GM12878 (cell line): ENCODE results near the gene SHB. TPM values are rescaled to one million over a fixed set of nuclear protein-coding genes. Genes with fewer than 3 reads are reported as not detected.

Source experiments
- CHD1 ChIP-seq: IDR thresholded peaks from 2 replicates; pipeline ENCODE4 v1.6.1; 2012; ENCODE audit warnings: low read depth, low read length, improper control_type of control experiment
- FOXM1 ChIP-seq: IDR thresholded peaks from 2 replicates; pipeline ENCODE4 v1.6.1; 2012; ENCODE audit warnings: low read depth, mild to moderate bottlenecking, inconsistent platforms, low read length, moderate library complexity
- HDAC6 ChIP-seq: fragments of 200-600 bp; sonication (generic); IDR thresholded peaks from one replicate; pipeline ENCODE4 v1.8.0; 2017; ENCODE audit warnings: antibody characterized with exemption; ENCODE audit not compliant: unreplicated experiment
- IKZF1 ChIP-seq: fragments of 450-650 bp; conservative IDR thresholded peaks from 2 replicates; pipeline ENCODE4 v1.6.1; 2017; ENCODE audit warnings: antibody characterized with exemption, mild to moderate bottlenecking
- IKZF2 ChIP-seq, 2 experiments: fragments of 450-650 bp; IDR thresholded peaks; 2 replicates each; pipeline ENCODE4 v1.6.1; 2017; ENCODE audit warnings: mild to moderate bottlenecking in 2 of 2, moderate library complexity in 2 of 2
- JUNB ChIP-seq: IDR thresholded peaks from 2 replicates; pipeline ENCODE4 v1.6.1; 2016; ENCODE audit warnings: antibody characterized with exemption, mild to moderate bottlenecking
- NR2F1 ChIP-seq: fragments of 450-650 bp; conservative IDR thresholded peaks from 2 replicates; pipeline ENCODE4 v1.6.1; 2017; ENCODE audit warnings: mild to moderate bottlenecking
- PAX5 ChIP-seq: IDR thresholded peaks from 2 replicates; pipeline ENCODE4 v1.6.1; 2011; ENCODE audit warnings: low read depth, low read length, borderline replicate concordance
- POLR2A ChIP-seq: IDR thresholded peaks from 2 replicates; pipeline ENCODE4 v1.6.1; 2011; ENCODE audit warnings: low read depth, mild to moderate bottlenecking, low read length
- POLR2AphosphoS2 ChIP-seq: IDR thresholded peaks from 2 replicates; pipeline ENCODE4 v1.6.1; 2011; ENCODE audit warnings: low read depth, mild to moderate bottlenecking, low read length, improper control_type of control experiment, moderate library complexity
- SMAD5 ChIP-seq: IDR thresholded peaks from 2 replicates; pipeline ENCODE4 v1.6.1; 2016; ENCODE audit warnings: antibody characterized with exemption, low read depth
- polyA plus RNA-seq, 11 experiments: library from polyadenylated mRNA; depleted of rRNA in 4 of 11; unstranded in 6 of 11; stranded (reverse) in 5 of 11; fragments of >200 nt; fragmentation: Nextera tagmentation in 4 of 11; fragmentation: Illumina TruSeq in 1 of 11; extraction: Ambion mirVana in 4 of 11; extraction: Trizol in 1 of 11; gene quantifications; 1 replicate in 1 of 11; 2 replicates in 10 of 11; pipeline versions ENCODE4 v1.2.1 to v1.2.3, GENCODE V29; 2011 to 2016; ENCODE audit warnings: inconsistent platforms in 2 of 11, missing spikeins in 2 of 11, low read depth in 1 of 11
- total RNA-seq, 4 experiments: library from RNA; depleted of rRNA in 3 of 4; stranded (reverse); fragments of >200 nt in 3 of 4; fragmentation: Illumina TruSeq in 1 of 4; extraction: Trizol in 1 of 4; gene quantifications; 2 replicates each; pipeline versions ENCODE4 v1.2.1 to v1.2.3, GENCODE V29; 2013 to 2021
- TF ChIP-seq, protein P1 (sequence below): fragments of 450-650 bp; IDR thresholded peaks from 2 replicates; pipeline ENCODE4 v1.6.1; 2017; ENCODE audit warnings: mild to moderate bottlenecking, moderate library complexity
- TF ChIP-seq, protein P2 (sequence below): fragments of 450-650 bp; IDR thresholded peaks from 2 replicates; pipeline ENCODE4 v1.6.1; 2016; ENCODE audit warnings: mild to moderate bottlenecking, moderate library complexity, borderline replicate concordance
- TF ChIP-seq, protein P3 (sequence below): fragments of 450-650 bp; IDR thresholded peaks from 2 replicates; pipeline ENCODE4 v1.6.1; 2017; ENCODE audit warnings: mild to moderate bottlenecking, low read depth, inconsistent platforms; ENCODE audit not compliant: poor library complexity, severe bottlenecking
- TF ChIP-seq, protein P4 (sequence below): fragments of 450-650 bp; formaldehyde crosslinking; IDR thresholded peaks from 2 replicates; pipeline ENCODE4 v1.4.0; 2022; ENCODE audit warnings: mild to moderate bottlenecking, moderate library complexity

The SHB gene
- total and polyA plus RNA-seq, 10 of the 15 experiments (the other 5 are each of a cell fraction or from before 2014, with no cell fraction given) = 0.29 to 6.2 (median 1.3) TPM

DNA sequence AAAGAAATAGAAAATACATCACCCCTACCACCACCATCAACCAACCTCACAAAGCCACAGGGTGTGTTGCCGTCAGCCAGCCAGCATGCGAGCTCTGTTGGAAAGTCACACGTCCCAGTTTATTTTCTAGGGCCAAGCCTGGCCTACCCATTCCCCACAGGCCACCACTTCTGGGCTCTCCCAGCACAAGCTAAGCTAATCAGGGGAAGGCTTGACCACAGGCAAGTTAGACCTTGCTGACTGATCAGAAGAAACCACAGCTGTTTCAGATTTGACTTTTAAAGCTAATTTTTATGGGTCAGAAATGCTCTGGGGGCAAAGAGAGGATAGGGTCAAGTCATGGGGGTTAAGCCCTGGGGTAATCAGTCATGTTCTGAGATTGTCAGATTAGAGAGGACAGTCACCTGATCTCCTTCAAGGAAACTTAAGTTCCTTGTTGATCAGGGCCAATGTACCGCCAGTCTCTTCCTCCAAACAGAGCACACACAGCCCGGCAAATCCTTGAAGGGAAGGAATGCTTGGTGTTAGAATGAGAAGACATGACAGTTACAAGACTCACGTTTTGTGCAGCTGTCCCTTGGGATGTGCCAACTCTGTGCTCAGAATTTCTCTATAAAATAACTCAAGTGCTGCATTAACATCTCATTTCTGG lies 7.6 kb downstream of the SHB start (continued):
- peak; percentile 99 for TF ChIP-seq NR2F1
- peak; percentile 66 for TF ChIP-seq JUNB
- TF ChIP-seq POLR2A = no peak
- TF ChIP-seq SMAD5 = no peak
- peak; percentile 44; the same call in 1 of the 2 replicates for TF ChIP-seq FOXM1
- TF ChIP-seq PAX5 = no peak
- TF ChIP-seq, protein P1, sequence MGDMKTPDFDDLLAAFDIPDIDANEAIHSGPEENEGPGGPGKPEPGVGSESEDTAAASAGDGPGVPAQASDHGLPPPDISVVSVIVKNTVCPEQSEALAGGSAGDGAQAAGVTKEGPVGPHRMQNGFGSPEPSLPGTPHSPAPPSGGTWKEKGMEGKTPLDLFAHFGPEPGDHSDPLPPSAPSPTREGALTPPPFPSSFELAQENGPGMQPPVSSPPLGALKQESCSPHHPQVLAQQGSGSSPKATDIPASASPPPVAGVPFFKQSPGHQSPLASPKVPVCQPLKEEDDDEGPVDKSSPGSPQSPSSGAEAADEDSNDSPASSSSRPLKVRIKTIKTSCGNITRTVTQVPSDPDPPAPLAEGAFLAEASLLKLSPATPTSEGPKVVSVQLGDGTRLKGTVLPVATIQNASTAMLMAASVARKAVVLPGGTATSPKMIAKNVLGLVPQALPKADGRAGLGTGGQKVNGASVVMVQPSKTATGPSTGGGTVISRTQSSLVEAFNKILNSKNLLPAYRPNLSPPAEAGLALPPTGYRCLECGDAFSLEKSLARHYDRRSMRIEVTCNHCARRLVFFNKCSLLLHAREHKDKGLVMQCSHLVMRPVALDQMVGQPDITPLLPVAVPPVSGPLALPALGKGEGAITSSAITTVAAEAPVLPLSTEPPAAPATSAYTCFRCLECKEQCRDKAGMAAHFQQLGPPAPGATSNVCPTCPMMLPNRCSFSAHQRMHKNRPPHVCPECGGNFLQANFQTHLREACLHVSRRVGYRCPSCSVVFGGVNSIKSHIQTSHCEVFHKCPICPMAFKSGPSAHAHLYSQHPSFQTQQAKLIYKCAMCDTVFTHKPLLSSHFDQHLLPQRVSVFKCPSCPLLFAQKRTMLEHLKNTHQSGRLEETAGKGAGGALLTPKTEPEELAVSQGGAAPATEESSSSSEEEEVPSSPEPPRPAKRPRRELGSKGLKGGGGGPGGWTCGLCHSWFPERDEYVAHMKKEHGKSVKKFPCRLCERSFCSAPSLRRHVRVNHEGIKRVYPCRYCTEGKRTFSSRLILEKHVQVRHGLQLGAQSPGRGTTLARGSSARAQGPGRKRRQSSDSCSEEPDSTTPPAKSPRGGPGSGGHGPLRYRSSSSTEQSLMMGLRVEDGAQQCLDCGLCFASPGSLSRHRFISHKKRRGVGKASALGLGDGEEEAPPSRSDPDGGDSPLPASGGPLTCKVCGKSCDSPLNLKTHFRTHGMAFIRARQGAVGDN = no peak
- TF ChIP-seq, protein P2, sequence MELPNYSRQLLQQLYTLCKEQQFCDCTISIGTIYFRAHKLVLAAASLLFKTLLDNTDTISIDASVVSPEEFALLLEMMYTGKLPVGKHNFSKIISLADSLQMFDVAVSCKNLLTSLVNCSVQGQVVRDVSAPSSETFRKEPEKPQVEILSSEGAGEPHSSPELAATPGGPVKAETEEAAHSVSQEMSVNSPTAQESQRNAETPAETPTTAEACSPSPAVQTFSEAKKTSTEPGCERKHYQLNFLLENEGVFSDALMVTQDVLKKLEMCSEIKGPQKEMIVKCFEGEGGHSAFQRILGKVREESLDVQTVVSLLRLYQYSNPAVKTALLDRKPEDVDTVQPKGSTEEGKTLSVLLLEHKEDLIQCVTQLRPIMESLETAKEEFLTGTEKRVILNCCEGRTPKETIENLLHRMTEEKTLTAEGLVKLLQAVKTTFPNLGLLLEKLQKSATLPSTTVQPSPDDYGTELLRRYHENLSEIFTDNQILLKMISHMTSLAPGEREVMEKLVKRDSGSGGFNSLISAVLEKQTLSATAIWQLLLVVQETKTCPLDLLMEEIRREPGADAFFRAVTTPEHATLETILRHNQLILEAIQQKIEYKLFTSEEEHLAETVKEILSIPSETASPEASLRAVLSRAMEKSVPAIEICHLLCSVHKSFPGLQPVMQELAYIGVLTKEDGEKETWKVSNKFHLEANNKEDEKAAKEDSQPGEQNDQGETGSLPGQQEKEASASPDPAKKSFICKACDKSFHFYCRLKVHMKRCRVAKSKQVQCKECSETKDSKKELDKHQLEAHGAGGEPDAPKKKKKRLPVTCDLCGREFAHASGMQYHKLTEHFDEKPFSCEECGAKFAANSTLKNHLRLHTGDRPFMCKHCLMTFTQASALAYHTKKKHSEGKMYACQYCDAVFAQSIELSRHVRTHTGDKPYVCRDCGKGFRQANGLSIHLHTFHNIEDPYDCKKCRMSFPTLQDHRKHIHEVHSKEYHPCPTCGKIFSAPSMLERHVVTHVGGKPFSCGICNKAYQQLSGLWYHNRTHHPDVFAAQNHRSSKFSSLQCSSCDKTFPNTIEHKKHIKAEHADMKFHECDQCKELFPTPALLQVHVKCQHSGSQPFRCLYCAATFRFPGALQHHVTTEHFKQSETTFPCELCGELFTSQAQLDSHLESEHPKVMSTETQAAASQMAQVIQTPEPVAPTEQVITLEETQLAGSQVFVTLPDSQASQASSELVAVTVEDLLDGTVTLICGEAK = peak; percentile 10; the same call in 1 of the 2 replicates
- TF ChIP-seq HDAC6 = no peak
- TF ChIP-seq CHD1 = no peak
- peak; percentile 55 for TF ChIP-seq IKZF1
- peak; percentile 61 to 62; a peak in 3 of 4 replicates for TF ChIP-seq IKZF2 (IDR thresholded peaks at IDR 0.05)
- TF ChIP-seq, protein P3, sequence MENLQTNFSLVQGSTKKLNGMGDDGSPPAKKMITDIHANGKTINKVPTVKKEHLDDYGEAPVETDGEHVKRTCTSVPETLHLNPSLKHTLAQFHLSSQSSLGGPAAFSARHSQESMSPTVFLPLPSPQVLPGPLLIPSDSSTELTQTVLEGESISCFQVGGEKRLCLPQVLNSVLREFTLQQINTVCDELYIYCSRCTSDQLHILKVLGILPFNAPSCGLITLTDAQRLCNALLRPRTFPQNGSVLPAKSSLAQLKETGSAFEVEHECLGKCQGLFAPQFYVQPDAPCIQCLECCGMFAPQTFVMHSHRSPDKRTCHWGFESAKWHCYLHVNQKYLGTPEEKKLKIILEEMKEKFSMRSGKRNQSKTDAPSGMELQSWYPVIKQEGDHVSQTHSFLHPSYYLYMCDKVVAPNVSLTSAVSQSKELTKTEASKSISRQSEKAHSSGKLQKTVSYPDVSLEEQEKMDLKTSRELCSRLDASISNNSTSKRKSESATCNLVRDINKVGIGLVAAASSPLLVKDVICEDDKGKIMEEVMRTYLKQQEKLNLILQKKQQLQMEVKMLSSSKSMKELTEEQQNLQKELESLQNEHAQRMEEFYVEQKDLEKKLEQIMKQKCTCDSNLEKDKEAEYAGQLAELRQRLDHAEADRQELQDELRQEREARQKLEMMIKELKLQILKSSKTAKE = peak; percentile 80
- TF ChIP-seq POLR2AphosphoS2 = no peak
- TF ChIP-seq, protein P4, sequence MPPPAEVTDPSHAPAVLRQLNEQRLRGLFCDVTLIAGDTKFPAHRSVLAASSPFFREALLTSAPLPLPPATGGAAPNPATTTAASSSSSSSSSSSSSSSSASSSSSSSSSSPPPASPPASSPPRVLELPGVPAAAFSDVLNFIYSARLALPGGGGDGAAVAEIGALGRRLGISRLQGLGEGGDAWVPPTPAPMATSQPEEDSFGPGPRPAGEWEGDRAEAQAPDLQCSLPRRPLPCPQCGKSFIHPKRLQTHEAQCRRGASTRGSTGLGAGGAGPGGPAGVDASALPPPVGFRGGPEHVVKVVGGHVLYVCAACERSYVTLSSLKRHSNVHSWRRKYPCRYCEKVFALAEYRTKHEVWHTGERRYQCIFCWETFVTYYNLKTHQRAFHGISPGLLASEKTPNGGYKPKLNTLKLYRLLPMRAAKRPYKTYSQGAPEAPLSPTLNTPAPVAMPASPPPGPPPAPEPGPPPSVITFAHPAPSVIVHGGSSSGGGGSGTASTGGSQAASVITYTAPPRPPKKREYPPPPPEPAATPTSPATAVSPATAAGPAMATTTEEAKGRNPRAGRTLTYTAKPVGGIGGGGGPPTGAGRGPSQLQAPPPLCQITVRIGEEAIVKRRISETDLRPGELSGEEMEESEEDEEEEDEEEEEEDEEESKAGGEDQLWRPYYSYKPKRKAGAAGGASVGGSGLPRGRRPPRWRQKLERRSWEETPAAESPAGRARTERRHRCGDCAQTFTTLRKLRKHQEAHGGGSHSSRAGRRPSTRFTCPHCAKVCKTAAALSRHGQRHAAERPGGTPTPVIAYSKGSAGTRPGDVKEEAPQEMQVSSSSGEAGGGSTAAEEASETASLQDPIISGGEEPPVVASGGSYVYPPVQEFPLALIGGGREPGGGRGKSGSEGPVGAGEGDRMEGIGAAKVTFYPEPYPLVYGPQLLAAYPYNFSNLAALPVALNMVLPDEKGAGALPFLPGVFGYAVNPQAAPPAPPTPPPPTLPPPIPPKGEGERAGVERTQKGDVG (CRISPR knock-in tag) = no peak
